GM18861 (cell line): Measurements from ENCODE around the gene OR14C36.
"Not testable (repeated sequence)": the region's sequence is repeated elsewhere in the genome, so short reads cannot be mapped to it uniquely, and the experiment has no call there.

Experiments
- ATAC-seq: cut with Tn5 transposase; IDR thresholded peaks from one replicate; pipeline ENCODE4 v1.9.1; 2021; ENCODE audit not compliant: unreplicated experiment

The OR14C36 gene

GRCh38 chr1:248348475-248348874 is at the start of gene OR14C36:
TSS of gene OR14C36 (plus strand) at chr1:248348775. CDS start at chr1:248348775, 0 bp downstream.
- ATAC-seq = no peak

- ATAC-seq = no peak
Observed at GRCh38 chr1:248303324-248303723, 45.3 kb upstream of the OR14C36 start, which contains the start of gene OR2T12. TSS of gene OR2T12 (minus strand) at chr1:248303424. CDS start at chr1:248295578, 7,846 bp downstream.

- ATAC-seq = not testable (repeated sequence)
Observed at GRCh38 chr1:248305672-248306071, 42.9 kb upstream of the OR14C36 start.

- ATAC-seq = no peak
Observed at GRCh38 chr1:248306103-248306502, 42.5 kb upstream of the OR14C36 start.

- ATAC-seq = not testable (repeated sequence)
Observed at GRCh38 chr1:248306740-248307139, 41.8 kb upstream of the OR14C36 start.

GRCh38 chr1:248316796-248317195 is 31.8 kb upstream of the OR14C36 start:
- ATAC-seq = no peak

- no peak for ATAC-seq
Observed at GRCh38 chr1:248324468-248324867, 24.1 kb upstream of the OR14C36 start, which contains the start of gene OR2M7. TSS of gene OR2M7 (minus strand) at chr1:248324568. CDS start at chr1:248324568, 0 bp downstream.

- ATAC-seq = no peak
Observed at GRCh38 chr1:248343451-248343850, 5.1 kb upstream of the OR14C36 start.

GRCh38 chr1:248359415-248359814 is 10.8 kb downstream of the OR14C36 start:
- no peak for ATAC-seq

GRCh38 chr1:248361121-248361715 is 12.6 kb downstream of the OR14C36 start, which contains the start of gene OR2T4:
TSS of gene OR2T4 (plus strand) at chr1:248361665. CDS start at chr1:248361665, 0 bp downstream.
- ATAC-seq = no peak

GRCh38 chr1:248366609-248367008 is 18.0 kb downstream of the OR14C36 start:
- ATAC-seq = no peak

GRCh38 chr1:248372394-248372793 is 23.8 kb downstream of the OR14C36 start:
- ATAC-seq = no peak

GRCh38 chr1:248373761-248374160 is 25.2 kb downstream of the OR14C36 start:
- no peak for ATAC-seq

GRCh38 chr1:248375446-248375845 is 26.9 kb downstream of the OR14C36 start, which contains the start of gene OR2T6:
TSS of gene OR2T6 (plus strand) at chr1:248375746. CDS start at chr1:248387609, 11,863 bp downstream.
- ATAC-seq = no peak

- no peak for ATAC-seq
Observed at GRCh38 chr1:248376916-248377315, 28.3 kb downstream of the OR14C36 start.

- ATAC-seq = no peak
Observed at GRCh38 chr1:248380854-248381253, 32.3 kb downstream of the OR14C36 start.

GRCh38 chr1:248388426-248388825 is 39.9 kb downstream of the OR14C36 start:
- ATAC-seq = no peak

- no peak for ATAC-seq
Observed at GRCh38 chr1:248393050-248393449, 44.5 kb downstream of the OR14C36 start.
